SJCRH30 (cell line): ENCODE data around the gene CA6. TPM values are rescaled to one million over a fixed set of nuclear protein-coding genes. Genes with fewer than 3 reads are reported as not detected.
"Not testable (repeated sequence)": the region's sequence is repeated elsewhere in the genome, so short reads cannot be mapped to it uniquely, and the experiment has no call there.

Experiments used
- DNase-seq, 2 experiments: peaks; one replicate each; pipeline ENCODE4 v3.0.0-alpha.2; 2015 to 2020
- H3K27ac ChIP-seq: fragments of 250-450 bp; sonication (Bioruptor Pico); 2 replicates; pipeline ENCODE4 v1.5.1; 2020; ENCODE audit warnings: mild to moderate bottlenecking, moderate library complexity
- H3K27me3 ChIP-seq: fragments of 250-450 bp; sonication (Bioruptor Pico); 2 replicates; pipeline ENCODE4 v1.5.1; 2020; ENCODE audit warnings: mild to moderate bottlenecking, moderate library complexity
- H3K36me3 ChIP-seq: fragments of 250-450 bp; sonication (Bioruptor Pico); 2 replicates; pipeline ENCODE4 v1.5.1; 2020; ENCODE audit warnings: mild to moderate bottlenecking, moderate library complexity
- H3K4me1 ChIP-seq: fragments of 250-450 bp; sonication (Bioruptor Pico); 2 replicates; pipeline ENCODE4 v1.5.1; 2020; ENCODE audit warnings: mild to moderate bottlenecking, moderate library complexity
- H3K4me3 ChIP-seq: fragments of 250-450 bp; sonication (Bioruptor Pico); 2 replicates; pipeline ENCODE4 v1.5.1; 2020; ENCODE audit warnings: mild to moderate bottlenecking, moderate library complexity
- H3K9me3 ChIP-seq: fragments of 250-450 bp; sonication (Bioruptor Pico); replicated peaks from 2 replicates; pipeline ENCODE4 v1.5.1; 2020; ENCODE audit warnings: mild to moderate bottlenecking, moderate library complexity
- total RNA-seq: library from RNA; depleted of rRNA; stranded (reverse); fragments of >200 nt; shearing (Covaris generic); gene quantifications from 2 replicates; pipeline ENCODE4 v1.2.3, GENCODE V29; 2014

Gene CA6
- total RNA-seq, 1 experiment from 2014 or later, result not detected

DNA sequence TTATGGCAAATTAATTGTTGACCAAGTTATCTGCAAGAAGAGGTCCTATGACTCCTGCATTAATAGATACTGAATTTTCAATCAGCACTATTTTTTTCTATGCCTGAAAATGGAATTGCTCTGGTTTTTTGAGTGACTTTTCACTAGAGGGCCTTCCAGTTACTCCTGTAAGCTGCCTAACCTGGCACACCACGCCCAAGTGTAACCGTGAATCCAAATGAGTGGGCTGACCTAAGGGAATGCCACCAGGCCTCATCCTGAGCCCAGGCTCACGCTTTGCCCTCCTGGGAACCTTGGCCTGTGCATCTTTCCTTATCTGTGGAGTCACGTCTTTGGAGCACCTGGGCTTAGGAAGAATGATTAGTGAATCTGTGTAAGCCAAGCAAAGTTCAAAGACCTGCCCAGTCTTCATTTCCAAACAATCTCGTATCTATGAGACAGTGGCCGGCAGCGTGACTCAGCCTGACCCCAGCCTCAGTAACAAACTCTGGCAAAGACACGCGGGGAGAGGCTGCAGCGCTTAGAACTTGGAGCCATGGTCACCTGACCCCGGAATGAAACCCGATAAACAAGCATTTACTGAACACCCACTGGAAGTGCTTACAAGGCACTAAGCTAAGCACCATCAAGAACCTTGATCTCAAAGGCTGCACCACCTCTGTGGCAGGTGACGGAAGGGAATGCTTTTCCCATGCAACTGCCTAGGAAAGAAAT lies 48.5 kb downstream of the CA6 start:
- DNase-seq, H3K36me3 ChIP-seq, H3K4me3 ChIP-seq, H3K27me3 ChIP-seq, H3K9me3 ChIP-seq, H3K27ac ChIP-seq, H3K4me1 ChIP-seq: not testable (repeated sequence)

DNA sequence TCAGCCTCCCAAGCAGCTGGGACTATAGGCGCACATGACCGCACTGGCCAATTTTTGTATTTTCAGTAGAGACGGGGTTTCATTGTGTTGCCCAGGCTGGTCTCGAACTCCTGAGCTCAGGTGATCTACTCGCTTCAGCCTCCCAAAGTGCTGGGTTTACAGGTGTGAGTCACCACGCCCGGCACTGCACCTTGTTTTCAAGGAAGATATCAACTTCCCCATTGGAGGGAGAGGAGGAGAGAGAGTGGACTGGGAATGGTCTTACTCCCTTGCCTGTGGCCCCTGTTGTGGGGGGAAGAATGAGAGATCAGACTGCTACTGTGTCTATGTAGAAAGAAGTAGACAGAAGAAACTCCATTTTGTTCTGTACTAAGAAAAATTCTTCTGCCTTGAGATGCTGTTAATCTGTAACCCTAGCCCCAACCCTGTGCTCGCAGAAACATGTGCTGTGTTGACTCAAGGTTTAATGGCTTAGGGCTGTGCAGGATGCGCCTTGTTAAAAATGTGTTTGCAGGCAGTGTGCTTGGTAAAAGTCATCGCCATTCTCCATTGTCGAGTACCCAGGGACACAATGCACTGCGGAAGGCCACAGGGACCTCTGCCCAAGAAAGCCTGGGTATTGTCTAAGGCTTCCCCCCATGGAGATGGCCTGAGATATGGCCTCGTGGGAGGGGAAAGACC lies 56.0 kb downstream of the CA6 start:
- H3K27me3 ChIP-seq, H3K4me1 ChIP-seq, H3K36me3 ChIP-seq, H3K27ac ChIP-seq, H3K9me3 ChIP-seq, H3K4me3 ChIP-seq: not testable (repeated sequence)
- peak in 1 of 2 experiments; percentile 32 for DNase-seq

- not testable (repeated sequence) for H3K9me3 ChIP-seq, H3K27ac ChIP-seq, DNase-seq, H3K4me3 ChIP-seq, H3K36me3 ChIP-seq, H3K4me1 ChIP-seq, H3K27me3 ChIP-seq
Measured at GRCh38 chr1:9002215-9002560, 56.5 kb downstream of the CA6 start.

DNA sequence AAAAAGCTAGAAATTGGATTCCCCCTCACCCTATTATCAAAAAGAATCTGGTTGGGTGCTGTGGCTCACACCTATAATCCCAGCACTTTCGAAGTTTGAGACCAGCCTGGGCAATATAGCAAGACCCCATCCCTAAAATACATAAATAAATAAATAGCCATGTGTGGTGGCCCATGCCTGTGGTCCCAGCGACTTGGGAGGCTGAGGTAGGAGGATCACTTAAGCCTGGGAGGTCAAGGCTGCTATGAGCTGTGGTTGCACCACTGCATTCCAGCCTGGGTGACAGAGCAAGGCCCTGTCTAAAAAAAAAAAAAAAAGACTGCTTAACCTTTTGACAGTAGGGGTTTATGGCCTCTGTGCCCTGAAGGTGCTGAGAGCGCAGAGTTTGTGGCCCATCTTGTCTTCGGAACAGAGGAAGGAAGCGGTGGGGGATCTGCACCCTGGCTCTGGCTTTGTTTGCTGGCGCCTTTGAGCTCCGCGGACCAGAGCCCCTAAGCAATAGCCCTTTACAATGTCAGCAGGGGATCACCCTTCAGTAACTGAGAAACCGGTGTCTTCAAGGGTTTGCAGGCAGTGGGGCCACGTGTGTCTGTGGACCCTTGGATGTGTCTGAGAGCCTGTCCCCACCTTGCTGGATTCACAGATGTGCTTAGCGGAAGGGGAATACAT lies 58.5 kb downstream of the CA6 start:
- Histone ChIP-seq H3K4me3 (no peak overlapping the region), H3K27ac (no peak overlapping the region), H3K36me3 (no peaks in the 10 kb centered on the region), H3K27me3 (0 out of 2 replicates have a peak, but pooled peaks cover 3% of the 10 kb centered on the region), H3K9me3 (no peaks in the 10 kb centered on the region), H3K4me1 (no peaks in the 10 kb centered on the region)
- DNase-seq, result no peak

GRCh38 chr1:9004700-9005394 lies 59.2 kb downstream of the CA6 start:
- Histone ChIP-seq H3K27me3 (0 out of 2 replicates have a peak, but pooled peaks cover 3% of the 10 kb centered on the region), H3K4me1 (no peaks in the 10 kb centered on the region), H3K36me3 (no peaks in the 10 kb centered on the region), H3K9me3 (no peaks in the 10 kb centered on the region), H3K4me3 (no peak overlapping the region), H3K27ac (no peak overlapping the region)
- DNase-seq, result peak; percentile 74 to 85

GRCh38 chr1:9005395-9005708 lies 59.7 kb downstream of the CA6 start:
- no peak for DNase-seq
- Histone ChIP-seq H3K9me3 (no peaks in the 10 kb centered on the region), H3K27ac (no peak overlapping the region), H3K36me3 (no peaks in the 10 kb centered on the region), H3K27me3 (0 out of 2 replicates have a peak, but pooled peaks cover 3% of the 10 kb centered on the region), H3K4me3 (no peak overlapping the region), H3K4me1 (no peaks in the 10 kb centered on the region)

DNA sequence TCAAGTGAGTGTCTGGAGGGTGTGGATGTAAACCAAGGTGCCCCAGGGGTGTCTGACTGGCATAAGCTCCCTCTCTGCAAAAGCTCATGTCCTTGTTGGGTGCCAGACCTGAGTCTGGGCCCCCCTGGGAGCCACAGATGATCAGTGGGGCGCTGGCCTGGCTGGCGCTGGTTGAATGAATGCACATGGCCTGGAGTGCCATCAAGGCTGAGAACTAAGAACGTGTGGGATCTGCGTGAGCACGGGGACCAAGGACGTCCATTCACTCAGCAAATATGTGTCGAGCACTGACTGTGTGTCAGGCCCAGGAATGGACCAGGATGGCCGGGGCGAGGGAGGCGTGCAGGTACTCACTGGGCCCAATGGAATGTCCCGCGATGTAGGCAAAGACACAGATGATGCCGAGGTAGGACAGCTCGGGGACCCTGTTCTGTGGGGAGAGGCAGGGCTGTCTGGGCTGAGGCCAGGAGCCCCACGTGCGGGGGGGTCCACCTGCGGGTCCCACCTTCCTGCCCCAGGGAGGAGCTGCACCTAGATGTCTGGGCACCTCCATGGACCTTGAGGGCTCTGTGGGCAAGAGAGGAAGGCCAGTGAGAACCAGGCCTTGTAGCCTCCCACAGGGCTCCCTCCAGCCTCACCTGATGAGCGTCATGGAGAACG lies 61.4 kb downstream of the CA6 start:
- H3K4me3 ChIP-seq, result no peak overlapping the region
- DNase-seq, result no peak
- no peaks in the 10 kb centered on the region for H3K36me3 ChIP-seq
- H3K27ac ChIP-seq, result no peak overlapping the region
- no peaks in the 10 kb centered on the region for H3K4me1 ChIP-seq
- no peaks in the 10 kb centered on the region for H3K9me3 ChIP-seq
- H3K27me3 ChIP-seq, result 0 out of 2 replicates have a peak, but pooled peaks cover 3% of the 10 kb centered on the region

DNA sequence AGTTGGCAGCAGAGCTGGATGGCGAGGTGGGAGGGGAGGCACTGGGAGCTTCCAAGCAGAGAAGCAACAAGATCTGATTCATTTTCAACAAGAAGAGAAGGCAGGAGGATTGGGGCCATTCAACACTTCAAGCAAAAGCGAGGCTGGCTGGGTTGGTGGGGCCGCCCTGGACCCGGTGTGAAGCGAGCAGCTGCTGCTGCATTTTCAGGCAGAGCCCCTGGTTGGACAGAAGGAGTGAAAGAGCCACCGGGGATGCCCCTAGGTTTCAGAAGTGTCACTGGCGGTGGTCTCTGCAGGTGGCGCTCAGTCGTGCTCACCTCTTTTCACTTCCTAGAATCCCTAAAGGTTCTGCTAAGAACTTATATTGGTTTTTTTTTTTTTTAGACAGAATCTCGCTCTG lies 62.6 kb downstream of the CA6 start:
- Histone ChIP-seq H3K27me3 (no peaks in the 10 kb centered on the region), H3K36me3 (no peaks in the 10 kb centered on the region)

GRCh38 chr1:9009438-9010370 lies 64.0 kb downstream of the CA6 start:
- DNase-seq, result peak in 1 of 2 experiments; percentile 21
- Histone ChIP-seq H3K9me3 (no peaks in the 10 kb centered on the region), H3K36me3 (no peaks in the 10 kb centered on the region), H3K4me3 (no peak overlapping the region), H3K4me1 (no peaks in the 10 kb centered on the region), H3K27ac (no peak overlapping the region), H3K27me3 (no peaks in the 10 kb centered on the region)

More for the DNA sequence above, 62.6 kb downstream of the CA6 start:
- H3K4me3 ChIP-seq, result no peak overlapping the region
- H3K27ac ChIP-seq, result no peak overlapping the region
- H3K4me1 ChIP-seq, result no peaks in the 10 kb centered on the region
- no peaks in the 10 kb centered on the region for H3K9me3 ChIP-seq
- DNase-seq, result no peak

- Histone ChIP-seq H3K36me3 (no peaks in the 10 kb centered on the region), H3K4me3 (no peak overlapping the region), H3K4me1 (no peaks in the 10 kb centered on the region), H3K9me3 (no peaks in the 10 kb centered on the region), H3K27me3 (no peaks in the 10 kb centered on the region), H3K27ac (no peak overlapping the region)
- DNase-seq, result no peak
Measured at GRCh38 chr1:9010781-9011323, 65.2 kb downstream of the CA6 start.

GRCh38 chr1:9013819-9014218 lies 68.2 kb downstream of the CA6 start:
- H3K9me3 ChIP-seq, result no peaks in the 10 kb centered on the region
- no peak overlapping the region for H3K4me3 ChIP-seq
- peaks cover 13% of the 10 kb centered on the region for H3K27me3 ChIP-seq
- no peak for DNase-seq
- H3K27ac ChIP-seq, result no peak overlapping the region
- H3K4me1 ChIP-seq, result no peaks in the 10 kb centered on the region; the same call in 1 of the 2 replicates
- H3K36me3 ChIP-seq, result no peaks in the 10 kb centered on the region

DNA sequence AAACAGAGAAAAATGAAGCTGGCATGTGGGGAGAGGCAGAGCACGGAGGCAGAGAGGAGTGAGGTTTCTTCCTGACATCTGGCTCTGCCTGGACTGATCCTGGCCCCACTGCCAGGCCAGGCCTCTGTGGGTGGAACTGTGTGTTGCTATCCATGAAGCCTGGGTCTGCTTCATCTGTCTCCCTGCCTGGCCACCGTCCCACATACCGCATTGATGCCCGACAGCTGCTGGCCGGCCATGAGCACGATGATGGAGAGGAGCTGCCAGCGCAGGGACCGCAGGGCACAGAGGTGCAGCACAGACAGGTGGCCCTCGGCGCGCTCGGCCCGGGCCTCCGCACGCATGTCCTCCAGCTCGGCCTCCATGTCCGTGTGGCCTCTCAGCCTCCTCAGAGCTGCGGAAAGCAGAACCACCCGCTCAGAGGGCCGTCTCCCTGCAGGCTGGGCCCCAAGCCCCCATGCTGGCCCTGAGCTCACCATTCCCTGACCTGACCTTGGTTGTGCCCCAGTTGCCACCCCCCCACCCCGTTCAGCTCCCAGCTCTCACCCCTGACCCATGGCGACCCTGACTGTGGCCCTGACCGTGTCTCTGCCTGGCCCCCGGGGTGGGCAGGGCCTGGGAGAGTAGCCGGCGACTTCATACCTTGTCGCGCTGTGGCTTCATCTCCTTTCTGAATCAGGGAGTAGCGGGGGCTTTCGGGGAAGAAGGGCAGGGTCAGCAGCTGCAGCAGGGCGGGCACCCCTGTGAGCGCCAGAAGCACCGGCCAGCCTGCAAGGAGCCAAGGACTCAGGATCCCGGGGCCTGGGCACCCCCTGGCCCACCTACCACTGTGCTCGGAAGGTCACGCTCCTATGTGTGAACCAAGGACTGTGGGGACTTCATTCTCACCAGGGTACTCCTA lies 69.1 kb downstream of the CA6 start:
- H3K27me3 ChIP-seq, result peaks cover 16% of the 10 kb centered on the region
- no peaks in the 10 kb centered on the region for H3K36me3 ChIP-seq
- H3K9me3 ChIP-seq, result no peaks in the 10 kb centered on the region
- no peaks in the 10 kb centered on the region; the same call in 1 of the 2 replicates for H3K4me1 ChIP-seq
- H3K27ac ChIP-seq, result no peak overlapping the region
- peak in 1 of 2 experiments; percentile 19 for DNase-seq
- no peak overlapping the region for H3K4me3 ChIP-seq

GRCh38 chr1:9016455-9016854 lies 70.8 kb downstream of the CA6 start:
- no peaks in the 10 kb centered on the region for H3K9me3 ChIP-seq

More at GRCh38 chr1:9016455-9016854, 70.8 kb downstream of the CA6 start:
- Histone ChIP-seq H3K27me3 (peaks cover 16% of the 10 kb centered on the region), H3K36me3 (no peaks in the 10 kb centered on the region), H3K4me1 (no peaks in the 10 kb centered on the region; the same call in 1 of the 2 replicates), H3K4me3 (no peak overlapping the region), H3K27ac (no peak overlapping the region)
- no peak for DNase-seq
